HG03175 (cell line): ENCODE data around the gene CCN6.

ENCODE experiments used
- ATAC-seq: cut with Tn5 transposase; IDR thresholded peaks from one replicate; pipeline ENCODE4 v1.9.1; 2021; ENCODE audit warnings: mild to moderate bottlenecking, moderate library complexity; ENCODE audit not compliant: unreplicated experiment

Gene CCN6

GRCh38 chr6:112054001-112054400 is at the start of gene CCN6:
Gene CCN6 (plus strand): TSS chr6:112054104. CDS start chr6:112054358, 254 bp downstream.
- no peak for ATAC-seq

- ATAC-seq = no peak
These were observed 49.5 kb upstream of the CCN6 start for GRCh38 chr6:112004201-112005012.

GRCh38 chr6:112005013-112005371 is 48.9 kb upstream of the CCN6 start:
- ATAC-seq = no peak

- ATAC-seq = no peak
These were observed 46.6 kb upstream of the CCN6 start for GRCh38 chr6:112007254-112007653.

- no peak for ATAC-seq
These were observed 46.1 kb upstream of the CCN6 start for GRCh38 chr6:112007805-112008204.

GRCh38 chr6:112008482-112008881 is 45.4 kb upstream of the CCN6 start:
- no peak for ATAC-seq

- ATAC-seq = no peak
These were observed 43.6 kb upstream of the CCN6 start for GRCh38 chr6:112010328-112010727.

GRCh38 chr6:112013051-112013450 is 40.9 kb upstream of the CCN6 start:
- no peak for ATAC-seq

- no peak for ATAC-seq
These were observed 39.4 kb upstream of the CCN6 start for GRCh38 chr6:112014483-112014882.

GRCh38 chr6:112015725-112016124 is 38.2 kb upstream of the CCN6 start:
- no peak for ATAC-seq

- ATAC-seq = no peak
These were observed 37.6 kb upstream of the CCN6 start for GRCh38 chr6:112016320-112016719.

- no peak for ATAC-seq
These were observed 36.7 kb upstream of the CCN6 start for GRCh38 chr6:112017169-112017568.

GRCh38 chr6:112017760-112018537 is 36.0 kb upstream of the CCN6 start:
- no peak for ATAC-seq

- ATAC-seq = no peak
These were observed 35.1 kb upstream of the CCN6 start for GRCh38 chr6:112018619-112019416.

- ATAC-seq = no peak
These were observed 34.3 kb upstream of the CCN6 start for GRCh38 chr6:112019589-112019988.

- ATAC-seq = no peak
These were observed 32.1 kb upstream of the CCN6 start for GRCh38 chr6:112021691-112022310.

- ATAC-seq = no peak
These were observed 31.2 kb upstream of the CCN6 start for GRCh38 chr6:112022749-112023148.

GRCh38 chr6:112024464-112024863 is 29.4 kb upstream of the CCN6 start:
- ATAC-seq = no peak

GRCh38 chr6:112026933-112027332 is 27.0 kb upstream of the CCN6 start:
- ATAC-seq = no peak

GRCh38 chr6:112027942-112028674 is 25.8 kb upstream of the CCN6 start:
- peak; percentile 71 for ATAC-seq
